Measurements from ENCODE around the gene EIF2S3. TPM values are rescaled to one million over a fixed set of nuclear protein-coding genes. Genes with fewer than 3 reads are reported as not detected.

The EIF2S3 gene
- total RNA-seq, 2 experiments from 2014 or later = 197 to 202 TPM

- Histone ChIP-seq H3K27me3 (ENCODE audit: control insufficient read depth in 1 of 2, insufficient read depth in 2 of 2, low read length in 2 of 2) (no peaks in the 10 kb centered on the region), H3K4me1 (ENCODE audit: insufficient read depth, low read length) (peaks cover 5% of the 10 kb centered on the region), H3K36me3 (ENCODE audit: insufficient read depth, low read length) (no peaks in the 10 kb centered on the region), H3K4me3 (ENCODE audit: low read length) (peak overlapping the region; percentile 70), H3K9me3 (ENCODE audit: control insufficient read depth in 1 of 2, insufficient read depth in 1 of 2, low read length in 2 of 2) (no peaks in the 10 kb centered on the region), H3K27ac (ENCODE audit: low read depth in 1 of 2, low read length in 2 of 2) (peak overlapping the region; percentile 52 to 74)
- intact Hi-C loops (cut with DNase I, micrococcal nuclease) = loop anchor here (2.0 to 10.0 kb wide), 4 partner anchors 29 to 241 kb away; partner anchors contain the start of genes EIF2S3 (in 2 of the 2), CXorf58 (in 1 of the 2) and SAT1 (in 1 of the 2)
- ChIA-PET CTCF (interaction anchor here (1.2 to 3.5 kb wide), 4 partner anchors 29 to 243 kb away, joined by 3 to 41 read pairs (median 10); partner anchors contain the start of genes APOO, CXorf58, EIF2S3 and SAT1), POLR2A (interaction anchor here (0.6 to 4.2 kb wide), 14 partner anchors 12 to 283 kb away, joined by 3 to 91 read pairs (median 5); partner anchors contain the start of genes ACOT9, APOO, CXorf58 and EIF2S3)
- peak in 2 of 14 experiments; percentile 11 to 28 for DNase-seq
- Mint-ChIP-seq H3K27ac (peak overlapping the region; percentile 94), H3K4me1 (ENCODE audit: low read depth) (peaks cover 22% of the 10 kb centered on the region), H3K27me3 (no peaks in the 10 kb centered on the region), H3K36me3 (ENCODE audit: low read depth) (peaks cover 14% of the 10 kb centered on the region), H3K9me3 (no peaks in the 10 kb centered on the region), H3K4me3 (peak overlapping the region; percentile 86)
- TF ChIP-seq, protein P1, sequence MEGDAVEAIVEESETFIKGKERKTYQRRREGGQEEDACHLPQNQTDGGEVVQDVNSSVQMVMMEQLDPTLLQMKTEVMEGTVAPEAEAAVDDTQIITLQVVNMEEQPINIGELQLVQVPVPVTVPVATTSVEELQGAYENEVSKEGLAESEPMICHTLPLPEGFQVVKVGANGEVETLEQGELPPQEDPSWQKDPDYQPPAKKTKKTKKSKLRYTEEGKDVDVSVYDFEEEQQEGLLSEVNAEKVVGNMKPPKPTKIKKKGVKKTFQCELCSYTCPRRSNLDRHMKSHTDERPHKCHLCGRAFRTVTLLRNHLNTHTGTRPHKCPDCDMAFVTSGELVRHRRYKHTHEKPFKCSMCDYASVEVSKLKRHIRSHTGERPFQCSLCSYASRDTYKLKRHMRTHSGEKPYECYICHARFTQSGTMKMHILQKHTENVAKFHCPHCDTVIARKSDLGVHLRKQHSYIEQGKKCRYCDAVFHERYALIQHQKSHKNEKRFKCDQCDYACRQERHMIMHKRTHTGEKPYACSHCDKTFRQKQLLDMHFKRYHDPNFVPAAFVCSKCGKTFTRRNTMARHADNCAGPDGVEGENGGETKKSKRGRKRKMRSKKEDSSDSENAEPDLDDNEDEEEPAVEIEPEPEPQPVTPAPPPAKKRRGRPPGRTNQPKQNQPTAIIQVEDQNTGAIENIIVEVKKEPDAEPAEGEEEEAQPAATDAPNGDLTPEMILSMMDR (IDR thresholded peaks at IDR 0.05) = no peak
- ATAC-seq (ENCODE audit: poor library complexity) = peak; percentile 36
Measured at GRCh38 chrX:24025741-24026403, 28.9 kb upstream of the EIF2S3 start.

DNA sequence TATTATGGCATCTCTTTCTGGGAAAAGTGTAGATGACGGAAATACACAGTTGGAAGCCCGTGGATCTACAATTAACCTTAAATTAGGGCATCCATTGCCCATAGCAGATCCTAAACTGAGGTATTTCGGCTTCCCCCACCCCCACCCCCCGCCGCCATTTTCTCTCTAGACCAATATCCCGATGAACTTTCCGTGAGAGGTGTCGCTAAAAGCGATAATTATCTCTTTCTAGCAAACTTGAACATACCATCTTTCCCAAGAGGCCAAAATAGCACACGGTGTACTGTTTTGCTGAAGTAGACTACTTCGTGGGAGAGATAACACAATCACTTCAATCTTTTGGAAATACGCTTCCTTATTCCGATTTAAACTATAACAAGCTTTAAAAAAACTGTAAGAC is 28.3 kb upstream of the EIF2S3 start:
- Histone ChIP-seq H3K9me3 (ENCODE audit: control insufficient read depth in 1 of 2, insufficient read depth in 1 of 2, low read length in 2 of 2) (no peaks in the 10 kb centered on the region), H3K4me3 (ENCODE audit: low read length) (peak overlapping the region; percentile 70), H3K36me3 (ENCODE audit: insufficient read depth, low read length) (no peaks in the 10 kb centered on the region), H3K27me3 (ENCODE audit: control insufficient read depth in 1 of 2, insufficient read depth in 2 of 2, low read length in 2 of 2) (no peaks in the 10 kb centered on the region), H3K4me1 (ENCODE audit: insufficient read depth, low read length) (peaks cover 5% of the 10 kb centered on the region), H3K27ac (ENCODE audit: low read depth in 1 of 2, low read length in 2 of 2) (no peak overlapping the region)
- DNase-seq = peak in 1 of 14 experiments; percentile 10
- ChIA-PET POLR2A (interaction anchor here (0.6 to 4.2 kb wide), 11 partner anchors 11 to 284 kb away, joined by 3 to 91 read pairs (median 6); partner anchors contain the start of genes ACOT9, APOO, CXorf58 and EIF2S3), CTCF (interaction anchor here (1.2 to 3.5 kb wide), 4 partner anchors 28 to 244 kb away, joined by 3 to 41 read pairs (median 10); partner anchors contain the start of genes APOO, CXorf58, EIF2S3 and SAT1)
- Mint-ChIP-seq H3K9me3 (no peaks in the 10 kb centered on the region), H3K27me3 (no peaks in the 10 kb centered on the region), H3K27ac (peak overlapping the region; percentile 94), H3K4me1 (ENCODE audit: low read depth) (peaks cover 16% of the 10 kb centered on the region), H3K4me3 (peak overlapping the region; percentile 86), H3K36me3 (ENCODE audit: low read depth) (peaks cover 9% of the 10 kb centered on the region)
- no peak for ATAC-seq (ENCODE audit: poor library complexity)
- TF ChIP-seq, protein P1 (IDR thresholded peaks at IDR 0.05) = no peak
- intact Hi-C loops (cut with DNase I, micrococcal nuclease) = loop anchor here in 1 of 2 experiments (10.0 kb wide), 2 partner anchors 72 to 242 kb away; partner anchors contain the start of gene SAT1

DNA sequence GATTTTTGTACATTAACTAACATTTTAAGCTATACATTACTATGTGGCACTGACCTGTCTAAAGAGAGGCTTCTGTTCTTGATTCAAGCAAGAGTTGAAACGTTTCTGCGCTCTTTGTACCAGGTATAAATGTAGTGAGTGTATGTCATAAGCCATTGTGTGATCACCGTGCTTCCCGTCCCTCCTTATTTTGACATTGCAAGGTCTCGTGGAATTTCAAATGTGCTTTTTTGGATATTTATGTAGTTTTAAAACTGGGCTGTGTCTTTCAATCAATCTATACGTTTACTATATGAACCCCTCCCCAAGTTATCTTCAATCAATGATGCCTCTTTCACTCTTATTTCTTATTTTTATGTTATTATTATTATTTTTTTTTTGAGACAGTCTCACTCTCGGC is 27.7 kb upstream of the EIF2S3 start, which contains the start of gene KLHL15:
TSS of gene KLHL15 (minus strand) at position 101 of the 400 bp plus-strand sequence. CDS start 20,493 bp downstream, outside the sequence.
- H3K4me3 ChIP-seq (ENCODE audit: low read length) = peak within 1 kb of the TSS; percentile 70
- CTCF ChIA-PET = interaction anchor here (2.2 to 3.5 kb wide), 2 partner anchors 28 to 119 kb away, joined by 15 to 41 read pairs; partner anchors contain the start of genes APOO, CXorf58 and EIF2S3
- no peaks in the 10 kb centered on the region for H3K9me3 Mint-ChIP-seq
- peak within 1 kb of the TSS; percentile 94 for H3K27ac Mint-ChIP-seq
- no peaks in the 10 kb centered on the region for H3K9me3 ChIP-seq (ENCODE audit: control insufficient read depth in 1 of 2, insufficient read depth in 1 of 2, low read length in 2 of 2)
- no peak within 1 kb of the TSS for H3K27ac ChIP-seq (ENCODE audit: low read depth in 1 of 2, low read length in 2 of 2)
- H3K4me1 ChIP-seq (ENCODE audit: insufficient read depth, low read length) = peaks cover 5% of the 10 kb centered on the region
- H3K27me3 Mint-ChIP-seq = no peaks in the 10 kb centered on the region
- no peaks in the 10 kb centered on the region for H3K27me3 ChIP-seq (ENCODE audit: control insufficient read depth in 1 of 2, insufficient read depth in 2 of 2, low read length in 2 of 2)
- peak within 1 kb of the TSS; percentile 86 for H3K4me3 Mint-ChIP-seq
- TF ChIP-seq, protein P1 (IDR thresholded peaks at IDR 0.05) = no peak
- H3K36me3 Mint-ChIP-seq (ENCODE audit: low read depth) = peaks cover 4% of the 10 kb centered on the region
- intact Hi-C loops (cut with DNase I, micrococcal nuclease) = loop anchor here in 1 of 2 experiments (10.0 kb wide), 2 partner anchors 72 to 242 kb away; partner anchors contain the start of gene SAT1
- DNase-seq (no peak), ATAC-seq (ENCODE audit: poor library complexity) (no peak)
- POLR2A ChIA-PET = interaction anchor here (2.2 to 4.2 kb wide), 3 partner anchors 27 to 244 kb away, joined by 14 to 91 read pairs (median 40); partner anchors contain the start of genes APOO, CXorf58, EIF2S3 and SAT1
- peaks cover 11% of the 10 kb centered on the region for H3K4me1 Mint-ChIP-seq (ENCODE audit: low read depth)
- H3K36me3 ChIP-seq (ENCODE audit: insufficient read depth, low read length) = no peaks in the 10 kb centered on the region
